Transverse colon (tissue), 4 donors: ENCODE measurements around the gene ZNF519. TPM values are rescaled to one million over a fixed set of nuclear protein-coding genes. Genes with fewer than 3 reads are reported as not detected.

Experiments
- DNase-seq: peaks from one replicate; pipeline ENCODE4 v3.0.0-alpha.2; 2019
- H3K27ac ChIP-seq, 4 donors: fragments of 200-600 bp; sonication (generic); 2 replicates each; pipeline ENCODE4 v1.5.1; 2016 to 2018; ENCODE audit warnings: inconsistent platforms in 4 of 4
- H3K27me3 ChIP-seq: fragments of 200-600 bp; sonication (generic); 2 replicates; pipeline ENCODE4 v1.5.1; 2017; ENCODE audit warnings: inconsistent platforms
- H3K36me3 ChIP-seq, 4 donors: fragments of 200-600 bp; sonication (generic); 2 replicates each; pipeline ENCODE4 v1.5.1; 2017 to 2019; ENCODE audit warnings: inconsistent platforms in 4 of 4
- H3K4me1 ChIP-seq, 4 donors: fragments of 200-600 bp; sonication (generic); 2 replicates each; pipeline ENCODE4 v1.5.1; 2017 to 2020; ENCODE audit warnings: inconsistent platforms in 4 of 4
- H3K4me3 ChIP-seq, 4 donors: fragments of 200-600 bp; sonication (generic); 1 replicate in 1 of 4; 2 replicates in 3 of 4; pipeline versions ENCODE4 v1.5.1 to v1.6.1; 2017 to 2019; ENCODE audit warnings: inconsistent platforms in 4 of 4
- H3K9me3 ChIP-seq, 2 donors: fragments of 200-600 bp; sonication (generic); 2 replicates each; pipeline ENCODE4 v1.5.1; 2017 to 2019; ENCODE audit warnings: inconsistent platforms in 2 of 2
- CTCF ChIP-seq, 5 experiments: fragments of 200-600 bp in 3 of 5; fragments of 450-650 bp in 2 of 5; sonication (generic) in 3 of 5; IDR thresholded peaks; 1 replicate in 2 of 5; 2 replicates in 3 of 5; pipeline ENCODE4 v1.5.1; 2016 to 2017; ENCODE audit warnings: antibody characterized with exemption in 5 of 5, inconsistent platforms in 3 of 5, mild to moderate bottlenecking in 2 of 5, moderate library complexity in 1 of 5
- EP300 ChIP-seq: sonication (generic); formaldehyde crosslinking; IDR thresholded peaks from one replicate; pipeline ENCODE4 v1.6.1; 2017; ENCODE audit warnings: antibody characterized with exemption, low read depth
- POLR2A ChIP-seq: fragments of 450-650 bp; IDR thresholded peaks from one replicate; pipeline ENCODE4 v1.6.1; 2016; ENCODE audit warnings: antibody characterized with exemption, mild to moderate bottlenecking, moderate library complexity
- POLR2AphosphoS5 ChIP-seq, 3 donors: sonication (generic); formaldehyde crosslinking; IDR thresholded peaks; one replicate each; pipeline ENCODE4 v1.6.1; 2016; ENCODE audit warnings: antibody characterized with exemption in 3 of 3
- WGBS, 2 donors: methylation state at CpG; one replicate each; pipeline ENCODE4 v1.1.5; 2018; ENCODE audit warnings: low coverage in 1 of 2; 5-methylcytosine and 5-hydroxymethylcytosine counted together
- in situ Hi-C, 4 donors: fragments of 200-750 bp; cut with MboI; loops; one replicate each; pipeline versions ENCODE4 v1.15.0 to v1.15.1; 2017; ENCODE audit warnings: low sequenced_read_pairs in 3 of 4, low pct_ligation_motif_present in 1 of 4, low pct_unique_long_range_greater_than_20kb in 1 of 4
- intact Hi-C: fragments of 100-400 bp; cut with DNase I; formaldehyde crosslinking; loops from one replicate; pipeline ENCODE4 v1.15.1; 2023; ENCODE audit warnings: low total_unique reads
- total RNA-seq, 4 donors: library from RNA; depleted of rRNA; stranded (reverse); fragments of >200 nt; gene quantifications; one replicate each; pipeline ENCODE4 v1.1.0, GENCODE V29; 2016

The ZNF519 gene
- total RNA-seq, 4 donors from 2014 or later = 1.2 to 15.3 (median 4.5) TPM

GRCh38 chr18:14106906-14107305 is 25.3 kb downstream of the ZNF519 start:
- H3K36me3 ChIP-seq = no peaks in the 10 kb centered on the region
- DNase-seq = no peak
- H3K9me3 ChIP-seq = peaks cover 23 to 26% of the 10 kb centered on the region in 2 donors
- no peak overlapping the region for H3K27ac ChIP-seq
- H3K4me3 ChIP-seq = no peak overlapping the region
- H3K4me1 ChIP-seq = no peaks in the 10 kb centered on the region
- intact Hi-C loops (no loop called here), in situ Hi-C loops (loop anchor here in 1 of 4 donors (25.0 kb wide), 1 partner anchor 270 kb away; no protein-coding TSS in a partner anchor)
- 94% methylated on average over 3 of the region's 3 CpGs; no CpG with 5 or more reads in 1 of the 2 donors for WGBS, 2 donors
- no peak for TF ChIP-seq EP300
- TF ChIP-seq POLR2A = no peak
- TF ChIP-seq POLR2AphosphoS5 (IDR thresholded peaks at IDR 0.05) = no peak
- no peak for TF ChIP-seq CTCF (IDR thresholded peaks at IDR 0.05)
- H3K27me3 ChIP-seq = no peaks in the 10 kb centered on the region

- Histone ChIP-seq H3K4me3 (no peak overlapping the region), H3K4me1 (no peaks in the 10 kb centered on the region), H3K27ac (no peak overlapping the region), H3K27me3 (no peaks in the 10 kb centered on the region), H3K9me3 (peaks cover 18 to 23% of the 10 kb centered on the region in 2 donors), H3K36me3 (no peaks in the 10 kb centered on the region)
- 92 to 94% methylated on average over 3 to 5 of the region's 5 CpGs for WGBS, 2 donors
- no peak for TF ChIP-seq POLR2A
- TF ChIP-seq POLR2AphosphoS5 (IDR thresholded peaks at IDR 0.05) = no peak
- no peak for TF ChIP-seq EP300
- TF ChIP-seq CTCF (IDR thresholded peaks at IDR 0.05) = no peak
- intact Hi-C loops = no loop called here
- no peak for DNase-seq
- in situ Hi-C loops = loop anchor here in 1 of 4 donors (25.0 kb wide), 1 partner anchor 268 kb away; no protein-coding TSS in a partner anchor
These were observed 27.1 kb downstream of the ZNF519 start for GRCh38 chr18:14104906-14105748.

GRCh38 chr18:14104201-14104600 is 28.0 kb downstream of the ZNF519 start:
- Histone ChIP-seq H3K4me1 (no peaks in the 10 kb centered on the region), H3K9me3 (peaks cover 16 to 18% of the 10 kb centered on the region in 2 donors), H3K27ac (no peak overlapping the region), H3K4me3 (no peak overlapping the region), H3K36me3 (no peaks in the 10 kb centered on the region), H3K27me3 (no peaks in the 10 kb centered on the region)
- intact Hi-C loops = no loop called here
- 96% methylated on average over 2 of the region's 2 CpGs for WGBS, 2 donors
- no peak for TF ChIP-seq EP300
- TF ChIP-seq POLR2A = no peak
- no peak for TF ChIP-seq CTCF (IDR thresholded peaks at IDR 0.05)
- no peak for TF ChIP-seq POLR2AphosphoS5 (IDR thresholded peaks at IDR 0.05)
- in situ Hi-C loops = loop anchor here in 1 of 4 donors (25.0 kb wide), 1 partner anchor 267 kb away; no protein-coding TSS in a partner anchor
- no peak for DNase-seq

- peaks cover 10 to 11% of the 10 kb centered on the region in 2 donors for H3K9me3 ChIP-seq
- H3K27me3 ChIP-seq = no peaks in the 10 kb centered on the region
- no peak overlapping the region for H3K27ac ChIP-seq
- H3K36me3 ChIP-seq = no peaks in the 10 kb centered on the region
- intact Hi-C loops (no loop called here), in situ Hi-C loops (loop anchor here in 1 of 4 donors (25.0 kb wide), 1 partner anchor 263 kb away; no protein-coding TSS in a partner anchor)
- H3K4me1 ChIP-seq = no peaks in the 10 kb centered on the region
- TF ChIP-seq POLR2A = no peak
- no peak for TF ChIP-seq EP300
- no peak for TF ChIP-seq CTCF (IDR thresholded peaks at IDR 0.05)
- TF ChIP-seq POLR2AphosphoS5 (IDR thresholded peaks at IDR 0.05) = no peak
- no peak for DNase-seq
- 92 to 96% methylated on average over 4 of the region's 4 CpGs for WGBS, 2 donors
- H3K4me3 ChIP-seq = no peak overlapping the region
These were observed 31.5 kb downstream of the ZNF519 start for GRCh38 chr18:14100503-14101286.
